ENCODE data around the gene PPFIA2.

The PPFIA2 gene

GRCh38 chr12:81350309-81350708 lies 408.8 kb downstream of the PPFIA2 start:
- no peak overlapping the region for H2AFZ ChIP-seq (ENCODE audit: low read depth)
- H3K79me2 ChIP-seq (ENCODE audit: insufficient read depth, low read depth): no peaks in the 10 kb centered on the region
- H3K27me3 ChIP-seq (ENCODE audit: insufficient read depth, low read depth): no peaks in the 10 kb centered on the region
- TF ChIP-seq CTCF (conservative IDR thresholded peaks at IDR 0.05; ENCODE audit: low read depth, low read length): no peak
- no peak overlapping the region for H3K9ac ChIP-seq
- H3K4me1 ChIP-seq (ENCODE audit: low read depth, poor library complexity, severe bottlenecking): peaks cover 15% of the 10 kb centered on the region
- H3K36me3 ChIP-seq (ENCODE audit: insufficient read depth): no peaks in the 10 kb centered on the region
- H4K20me1 ChIP-seq (ENCODE audit: insufficient read depth): no peaks in the 10 kb centered on the region
- H3K4me2 ChIP-seq: no peak overlapping the region
- H3K4me3 ChIP-seq (IDR thresholded peaks at IDR 0.05; ENCODE audit: insufficient read depth, low read depth, low read length): no peak overlapping the region
- H3K27ac ChIP-seq: no peak overlapping the region

DNA sequence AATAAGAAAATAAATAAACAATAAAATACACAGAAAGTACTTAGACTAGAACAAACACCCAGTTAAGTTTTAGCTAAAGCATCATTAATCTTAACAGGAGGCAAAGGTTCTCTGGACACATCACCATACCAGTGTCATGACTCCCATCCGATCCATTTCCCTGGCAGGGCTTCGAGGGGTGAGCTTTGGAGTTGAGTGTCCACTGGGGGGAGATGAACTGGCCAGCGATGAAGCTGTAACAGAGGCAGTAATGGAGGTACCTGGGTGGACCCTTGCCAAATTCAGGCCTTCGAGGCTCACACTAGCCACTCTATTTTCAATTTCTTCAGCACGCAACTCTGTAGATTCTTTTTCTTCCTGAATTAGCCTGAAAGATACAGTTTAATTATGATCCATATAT lies 411.7 kb downstream of the PPFIA2 start:
- H3K4me2 ChIP-seq: no peak overlapping the region
- no peak overlapping the region for H3K4me3 ChIP-seq (IDR thresholded peaks at IDR 0.05; ENCODE audit: insufficient read depth, low read depth, low read length)
- no peaks in the 10 kb centered on the region for H3K4me1 ChIP-seq (ENCODE audit: low read depth, poor library complexity, severe bottlenecking)
- H3K27me3 ChIP-seq (ENCODE audit: insufficient read depth, low read depth): no peaks in the 10 kb centered on the region
- no peaks in the 10 kb centered on the region for H3K36me3 ChIP-seq (ENCODE audit: insufficient read depth)
- H2AFZ ChIP-seq (ENCODE audit: low read depth): no peak overlapping the region
- H3K9ac ChIP-seq: no peak overlapping the region
- H3K79me2 ChIP-seq (ENCODE audit: insufficient read depth, low read depth): no peaks in the 10 kb centered on the region
- H4K20me1 ChIP-seq (ENCODE audit: insufficient read depth): no peaks in the 10 kb centered on the region
- no peak for TF ChIP-seq CTCF (conservative IDR thresholded peaks at IDR 0.05; ENCODE audit: low read depth, low read length)
- no peak overlapping the region for H3K27ac ChIP-seq

DNA sequence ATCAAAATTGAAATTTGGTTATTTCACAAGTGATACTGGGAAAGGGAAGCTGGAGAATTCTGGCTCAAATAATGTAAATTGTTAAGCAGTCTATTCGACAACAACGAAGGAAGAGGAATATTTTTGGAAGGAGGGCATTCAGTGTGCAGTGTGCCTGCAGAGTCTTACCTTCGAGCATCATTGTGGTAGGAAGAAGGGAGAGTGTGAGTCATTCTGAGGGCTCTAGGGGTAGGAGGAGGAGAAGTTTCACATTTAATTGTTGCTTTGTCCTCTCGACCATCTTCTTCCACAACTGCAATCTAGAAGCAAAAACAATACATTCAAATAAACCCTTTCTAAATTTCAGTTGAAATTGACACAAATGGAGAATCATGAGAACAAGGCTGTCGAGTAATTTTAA lies 418.2 kb downstream of the PPFIA2 start:
- Histone ChIP-seq H3K9ac (no peak overlapping the region), H3K4me2 (no peak overlapping the region), H3K36me3 (ENCODE audit: insufficient read depth) (no peaks in the 10 kb centered on the region), H3K79me2 (ENCODE audit: insufficient read depth, low read depth) (no peaks in the 10 kb centered on the region), H2AFZ (ENCODE audit: low read depth) (no peak overlapping the region), H3K27me3 (ENCODE audit: insufficient read depth, low read depth) (no peaks in the 10 kb centered on the region), H3K4me1 (ENCODE audit: low read depth, poor library complexity, severe bottlenecking) (no peaks in the 10 kb centered on the region), H3K4me3 (IDR thresholded peaks at IDR 0.05; ENCODE audit: insufficient read depth, low read depth, low read length) (no peak overlapping the region), H4K20me1 (ENCODE audit: insufficient read depth) (no peaks in the 10 kb centered on the region), H3K27ac (no peak overlapping the region)
- no peak for TF ChIP-seq CTCF (conservative IDR thresholded peaks at IDR 0.05; ENCODE audit: low read depth, low read length)

DNA sequence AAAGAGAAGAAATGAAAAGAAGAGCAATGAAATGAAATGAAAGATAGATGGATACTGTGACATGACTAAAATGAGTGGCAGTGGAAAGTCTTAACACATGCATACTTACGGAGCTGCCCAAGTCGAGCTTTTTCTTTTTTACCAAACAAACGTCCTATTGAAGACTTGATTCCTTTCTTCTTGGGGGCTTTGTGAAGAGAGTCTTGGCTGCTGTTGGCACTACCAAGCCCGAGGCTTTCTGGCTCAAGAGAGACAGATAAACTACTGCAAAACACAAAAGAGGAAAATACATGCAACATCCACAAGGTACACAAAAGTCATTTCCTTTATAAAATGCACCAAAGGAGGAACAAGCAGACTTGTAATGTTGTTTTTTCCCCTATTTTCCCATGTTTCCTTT lies 420.1 kb downstream of the PPFIA2 start:
- Histone ChIP-seq H2AFZ (ENCODE audit: low read depth) (no peak overlapping the region), H3K27me3 (ENCODE audit: insufficient read depth, low read depth) (no peaks in the 10 kb centered on the region), H3K36me3 (ENCODE audit: insufficient read depth) (no peaks in the 10 kb centered on the region), H3K27ac (no peak overlapping the region), H4K20me1 (ENCODE audit: insufficient read depth) (no peaks in the 10 kb centered on the region), H3K79me2 (ENCODE audit: insufficient read depth, low read depth) (no peaks in the 10 kb centered on the region), H3K4me3 (IDR thresholded peaks at IDR 0.05; ENCODE audit: insufficient read depth, low read depth, low read length) (no peak overlapping the region), H3K9ac (no peak overlapping the region), H3K4me1 (ENCODE audit: low read depth, poor library complexity, severe bottlenecking) (no peaks in the 10 kb centered on the region), H3K4me2 (no peak overlapping the region)
- TF ChIP-seq CTCF (conservative IDR thresholded peaks at IDR 0.05; ENCODE audit: low read depth, low read length): no peak

DNA sequence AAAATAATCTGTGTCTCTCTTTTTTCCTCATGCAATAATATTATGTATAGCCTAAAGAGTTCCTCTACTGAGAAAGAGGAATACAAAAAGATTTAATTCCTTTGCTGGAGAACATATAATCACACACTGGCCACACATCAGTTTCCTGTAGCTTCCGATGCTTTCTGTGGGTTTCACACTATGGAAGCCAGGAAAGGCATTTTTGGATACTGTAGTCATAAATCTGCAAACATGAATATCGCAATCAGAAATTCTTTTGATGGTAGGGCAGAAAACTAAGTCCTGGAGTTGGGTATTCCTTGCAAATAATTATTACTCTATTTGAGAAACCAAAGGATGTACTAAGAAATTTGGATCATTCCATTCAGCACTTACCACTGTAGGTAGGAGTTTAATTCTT lies 421.3 kb downstream of the PPFIA2 start:
- H3K9ac ChIP-seq: no peak overlapping the region
- no peaks in the 10 kb centered on the region for H3K4me1 ChIP-seq (ENCODE audit: low read depth, poor library complexity, severe bottlenecking)
- no peaks in the 10 kb centered on the region for H3K27me3 ChIP-seq (ENCODE audit: insufficient read depth, low read depth)
- H3K79me2 ChIP-seq (ENCODE audit: insufficient read depth, low read depth): no peaks in the 10 kb centered on the region
- no peaks in the 10 kb centered on the region for H4K20me1 ChIP-seq (ENCODE audit: insufficient read depth)
- H3K4me2 ChIP-seq: no peak overlapping the region
- no peak overlapping the region for H3K4me3 ChIP-seq (IDR thresholded peaks at IDR 0.05; ENCODE audit: insufficient read depth, low read depth, low read length)
- H3K27ac ChIP-seq: no peak overlapping the region
- H3K36me3 ChIP-seq (ENCODE audit: insufficient read depth): no peaks in the 10 kb centered on the region
- no peak overlapping the region for H2AFZ ChIP-seq (ENCODE audit: low read depth)
- TF ChIP-seq CTCF (conservative IDR thresholded peaks at IDR 0.05; ENCODE audit: low read depth, low read length): no peak
